ENCODE measurements around the gene PIM3. TPM values are rescaled to one million over a fixed set of nuclear protein-coding genes. Genes with fewer than 3 reads are reported as not detected.
A peak's percentile ranks its signal among the peaks of the same experiment; 100 is the strongest.

Gene PIM3
- total RNA-seq, 1 donor: 19.9 TPM

GRCh38 chr22:49958931-49959781 lies 1.4 kb upstream of the PIM3 start:
- no peak for TF ChIP-seq CTCF (IDR thresholded peaks at IDR 0.05; ENCODE audit: extremely low read depth, low read depth, low read length)
- Histone ChIP-seq H3K4me2 (ENCODE audit: insufficient read depth, low read length) (peak overlapping the region; percentile 84), H3K79me2 (ENCODE audit: insufficient read depth, low read length) (peaks cover 27% of the 10 kb centered on the region), H3K27ac (ENCODE audit: low read depth, low read length) (no peak overlapping the region), H3K36me3 (ENCODE audit: insufficient read depth, low read length) (peaks cover 14% of the 10 kb centered on the region), H3K4me1 (ENCODE audit: insufficient read depth, low read length) (peaks cover 17% of the 10 kb centered on the region), H4K20me1 (ENCODE audit: insufficient read depth, low read length) (peaks cover 13% of the 10 kb centered on the region), H3K4me3 (ENCODE audit: insufficient read depth, low read length) (peak overlapping the region; percentile 78), H2AFZ (ENCODE audit: low read length) (no peak overlapping the region), H3K27me3 (ENCODE audit: insufficient read depth, low read length) (no peaks in the 10 kb centered on the region), H3K9me3 (ENCODE audit: low read depth, low read length) (no peaks in the 10 kb centered on the region)
- DNase-seq (ENCODE audit: insufficient read length, low spot score, missing footprints): no peak

DNA sequence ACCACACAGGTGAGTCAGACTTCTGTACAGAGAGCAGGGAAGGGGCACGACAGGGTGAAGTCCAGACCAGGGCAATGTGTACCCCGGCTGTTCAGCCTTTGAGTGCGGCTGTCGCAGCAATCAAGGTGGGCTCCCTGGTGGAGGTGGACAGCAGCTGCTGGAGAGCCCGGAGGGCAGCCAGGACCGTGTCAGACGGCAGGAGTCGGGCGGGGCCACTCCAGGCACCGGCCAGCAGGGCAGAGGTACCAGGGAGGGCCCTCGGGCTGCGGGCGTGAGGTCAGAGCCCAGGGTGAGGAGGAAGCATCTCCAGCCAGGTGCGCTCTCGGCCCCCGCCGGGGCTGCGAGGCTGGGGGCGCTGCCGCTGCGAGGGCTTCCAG lies 802 bp upstream of the PIM3 start:
- H3K27ac ChIP-seq (ENCODE audit: low read depth, low read length): peak overlapping the region; percentile 32

GRCh38 chr22:49961005-49961600 lies 531 bp downstream of the PIM3 start:
- Histone ChIP-seq H3K79me2 (ENCODE audit: insufficient read depth, low read length) (peaks cover 35% of the 10 kb centered on the region), H3K27me3 (ENCODE audit: insufficient read depth, low read length) (no peaks in the 10 kb centered on the region), H3K4me1 (ENCODE audit: insufficient read depth, low read length) (peaks cover 17% of the 10 kb centered on the region), H2AFZ (ENCODE audit: low read length) (no peak overlapping the region), H3K4me3 (ENCODE audit: insufficient read depth, low read length) (peak overlapping the region; percentile 78), H3K27ac (ENCODE audit: low read depth, low read length) (peak overlapping the region; percentile 53), H3K9me3 (ENCODE audit: low read depth, low read length) (no peaks in the 10 kb centered on the region), H4K20me1 (ENCODE audit: insufficient read depth, low read length) (peaks cover 13% of the 10 kb centered on the region), H3K4me2 (ENCODE audit: insufficient read depth, low read length) (peak overlapping the region; percentile 86), H3K36me3 (ENCODE audit: insufficient read depth, low read length) (peaks cover 14% of the 10 kb centered on the region)
- peak; percentile 93 for DNase-seq (ENCODE audit: insufficient read length, low spot score, missing footprints)
- TF ChIP-seq CTCF (IDR thresholded peaks at IDR 0.05; ENCODE audit: extremely low read depth, low read depth, low read length): no peak

More for the DNA sequence above, 802 bp upstream of the PIM3 start:
- peaks cover 17% of the 10 kb centered on the region for H3K4me1 ChIP-seq (ENCODE audit: insufficient read depth, low read length)
- peaks cover 32% of the 10 kb centered on the region for H3K79me2 ChIP-seq (ENCODE audit: insufficient read depth, low read length)
- peaks cover 13% of the 10 kb centered on the region for H4K20me1 ChIP-seq (ENCODE audit: insufficient read depth, low read length)
- TF ChIP-seq CTCF (IDR thresholded peaks at IDR 0.05; ENCODE audit: extremely low read depth, low read depth, low read length): no peak
- H3K4me3 ChIP-seq (ENCODE audit: insufficient read depth, low read length): peak overlapping the region; percentile 78
- H3K4me2 ChIP-seq (ENCODE audit: insufficient read depth, low read length): peak overlapping the region; percentile 84
- no peaks in the 10 kb centered on the region for H3K27me3 ChIP-seq (ENCODE audit: insufficient read depth, low read length)
- DNase-seq (ENCODE audit: insufficient read length, low spot score, missing footprints): peak; percentile 98
- H3K36me3 ChIP-seq (ENCODE audit: insufficient read depth, low read length): peaks cover 14% of the 10 kb centered on the region
- H2AFZ ChIP-seq (ENCODE audit: low read length): peak overlapping the region; percentile 72
- no peaks in the 10 kb centered on the region for H3K9me3 ChIP-seq (ENCODE audit: low read depth, low read length)

- Histone ChIP-seq H4K20me1 (ENCODE audit: insufficient read depth, low read length) (peaks cover 13% of the 10 kb centered on the region), H3K9me3 (ENCODE audit: low read depth, low read length) (no peaks in the 10 kb centered on the region), H2AFZ (ENCODE audit: low read length) (no peak overlapping the region), H3K4me3 (ENCODE audit: insufficient read depth, low read length) (peak overlapping the region; percentile 78), H3K27ac (ENCODE audit: low read depth, low read length) (peak overlapping the region; percentile 53), H3K79me2 (ENCODE audit: insufficient read depth, low read length) (peaks cover 37% of the 10 kb centered on the region), H3K4me2 (ENCODE audit: insufficient read depth, low read length) (peak overlapping the region; percentile 86), H3K4me1 (ENCODE audit: insufficient read depth, low read length) (peaks cover 20% of the 10 kb centered on the region), H3K36me3 (ENCODE audit: insufficient read depth, low read length) (peaks cover 14% of the 10 kb centered on the region), H3K27me3 (ENCODE audit: insufficient read depth, low read length) (no peaks in the 10 kb centered on the region)
- DNase-seq (ENCODE audit: insufficient read length, low spot score, missing footprints): peak; percentile 93
- no peak for TF ChIP-seq CTCF (IDR thresholded peaks at IDR 0.05; ENCODE audit: extremely low read depth, low read depth, low read length)
Measured at GRCh38 chr22:49961601-49962011, 1.0 kb downstream of the PIM3 start.

All from osteoblast (primary cell).